IMR-90 (cell line): ENCODE data around the gene PSMA4. TPM values are rescaled to one million over a fixed set of nuclear protein-coding genes. Genes with fewer than 3 reads are reported as not detected.

Experiments used
- ATAC-seq: fragments of 200-7000 bp; cut with Tn5 transposase; 2 replicates; pipeline ENCODE4 v1.9.1; 2020; ENCODE audit warnings: low read depth, mild to moderate bottlenecking, moderate library complexity
- BruUV-seq: library from RNA; stranded (reverse); fragments of 400-500 nt; replicated peaks from 2 replicates; lab custom pipeline; 2021; lab: Mats Ljungman, UMichigan
- CTCF ChIA-PET: fragments of 300-600 bp; formaldehyde crosslinking; extraction: SDS; loops from one replicate; lab custom pipeline; 2021; ENCODE audit warnings: antibody characterized with exemption; lab: Yijun Ruan, JAX
- POLR2A ChIA-PET: fragments of 300-600 bp; sonication (Branson Sonifier 250); formaldehyde crosslinking; loops from one replicate; lab custom pipeline; 2022; ENCODE audit warnings: antibody characterized with exemption; ENCODE audit not compliant: unreplicated experiment; lab: Charles Lee
- DNase-seq: peaks from one replicate; pipeline ENCODE4 v3.0.0; 2013
- H2AFZ ChIP-seq: replicated peaks from 2 replicates; pipeline ENCODE3; 2013; ENCODE audit warnings: low read length, mild to moderate bottlenecking; ENCODE audit not compliant: poor library complexity
- H2AK5ac ChIP-seq: 2 replicates; pipeline ENCODE4 v1.6.1; 2013; ENCODE audit warnings: low read depth, low read length, inconsistent platforms
- H2AK9ac ChIP-seq: replicated peaks from 2 replicates; pipeline ENCODE3; 2013; ENCODE audit warnings: mild to moderate bottlenecking, low read depth, low read length, moderate library complexity; ENCODE audit not compliant: poor library complexity
- H2BK120ac ChIP-seq: 2 replicates; pipeline ENCODE4 v1.6.1; 2013; ENCODE audit warnings: low read depth, low read length, inconsistent platforms
- H2BK15ac ChIP-seq: 3 replicates; pipeline ENCODE4 v1.6.1; 2013; ENCODE audit warnings: low read depth, low read length, inconsistent platforms
- H2BK20ac ChIP-seq: 2 replicates; pipeline ENCODE4 v1.6.1; 2013; ENCODE audit warnings: low read depth, mild to moderate bottlenecking, inconsistent platforms, low read length, moderate library complexity
- H2BK5ac ChIP-seq: 2 replicates; pipeline ENCODE4 v1.6.1; 2013; ENCODE audit warnings: mild to moderate bottlenecking, low read depth, low read length, inconsistent platforms; ENCODE audit not compliant: poor library complexity, severe bottlenecking
- H3K14ac ChIP-seq: replicated peaks from 2 replicates; pipeline ENCODE4 v1.6.1; 2013; ENCODE audit warnings: low read depth, low read length, inconsistent platforms
- H3K18ac ChIP-seq: 2 replicates; pipeline ENCODE4 v1.6.1; 2013; ENCODE audit warnings: low read depth, low read length, control low read depth
- H3K23ac ChIP-seq: 2 replicates; pipeline ENCODE4 v1.6.1; 2013; ENCODE audit warnings: low read depth, low read length, inconsistent platforms
- H3K27ac ChIP-seq: 2 replicates; pipeline ENCODE4 v1.5.1; 2013; ENCODE audit warnings: mild to moderate bottlenecking, control low read depth, low read length; ENCODE audit not compliant: insufficient read depth
- H3K27me3 ChIP-seq: 2 replicates; pipeline ENCODE4 v1.6.1; 2013; ENCODE audit warnings: low read length; ENCODE audit not compliant: control insufficient read depth, insufficient read depth
- H3K36me3 ChIP-seq: 2 replicates; pipeline ENCODE4 v1.6.1; 2013; ENCODE audit warnings: low read length, mixed read lengths; ENCODE audit not compliant: control insufficient read depth, insufficient read depth
- H3K4ac ChIP-seq: 2 replicates; pipeline ENCODE4 v1.6.1; 2013; ENCODE audit warnings: low read depth, low read length, inconsistent platforms
- H3K4me1 ChIP-seq: 2 replicates; pipeline ENCODE4 v1.6.1; 2013; ENCODE audit warnings: low read length, mixed read lengths; ENCODE audit not compliant: control insufficient read depth, insufficient read depth
- H3K4me2 ChIP-seq: 2 replicates; pipeline ENCODE4 v1.6.1; 2013; ENCODE audit warnings: low read depth, mild to moderate bottlenecking, control low read depth, low read length, moderate library complexity
- H3K4me3 ChIP-seq: 2 replicates; pipeline ENCODE4 v1.5.1; 2013; ENCODE audit warnings: low read depth, mild to moderate bottlenecking, control low read depth, low read length, moderate library complexity; ENCODE audit not compliant: insufficient read depth
- H3K56ac ChIP-seq: 2 replicates; pipeline ENCODE4 v1.6.1; 2013; ENCODE audit warnings: low read length, inconsistent platforms; ENCODE audit not compliant: insufficient read depth; ENCODE audit errors: extremely low read depth
- H3K79me1 ChIP-seq, 2 experiments: 2 replicates each; pipeline ENCODE4 v1.6.1; 2013; ENCODE audit warnings: low read length in 2 of 2, inconsistent platforms in 1 of 2, low read depth in 1 of 2
- H3K9ac ChIP-seq: 2 replicates; pipeline ENCODE4 v1.6.1; 2013; ENCODE audit warnings: low read depth, low read length, control low read depth
- H3K9me1 ChIP-seq: 2 replicates; pipeline ENCODE4 v1.6.1; 2013; ENCODE audit warnings: low read length, inconsistent platforms; ENCODE audit not compliant: insufficient read depth
- H3K9me3 ChIP-seq: 2 replicates; pipeline ENCODE4 v1.6.1; 2013; ENCODE audit warnings: low read length; ENCODE audit not compliant: control insufficient read depth, insufficient read depth
- H4K20me1 ChIP-seq: 2 replicates; pipeline ENCODE4 v1.6.1; 2013; ENCODE audit warnings: low read length, inconsistent platforms; ENCODE audit not compliant: insufficient read depth
- H4K5ac ChIP-seq: 2 replicates; pipeline ENCODE4 v1.6.1; 2013; ENCODE audit warnings: mild to moderate bottlenecking, low read depth, low read length, control low read depth
- H4K8ac ChIP-seq, 2 experiments: 2 replicates each; pipeline ENCODE4 v1.6.1; 2013; ENCODE audit warnings: low read depth in 2 of 2, low read length in 2 of 2, control low read depth in 1 of 2, inconsistent platforms in 1 of 2
- H4K91ac ChIP-seq: 2 replicates; pipeline ENCODE4 v1.6.1; 2013; ENCODE audit warnings: low read depth, low read length, inconsistent platforms; ENCODE audit not compliant: insufficient read depth
- BHLHE40 ChIP-seq: fragments of 150-350 bp; IDR thresholded peaks from 2 replicates; pipeline ENCODE4 v1.6.1; 2016; ENCODE audit warnings: mild to moderate bottlenecking, low read depth, low read length
- CEBPB ChIP-seq: IDR thresholded peaks from 2 replicates; pipeline ENCODE4 v1.6.1; 2012; ENCODE audit warnings: low read depth, low read length, improper control_type of control experiment
- CHD1 ChIP-seq: IDR thresholded peaks from 2 replicates; pipeline ENCODE4 v1.6.1; 2012; ENCODE audit warnings: low read depth, low read length, improper control_type of control experiment
- ELK1 ChIP-seq: fragments of 150-350 bp; IDR thresholded peaks from 2 replicates; pipeline ENCODE4 v1.6.1; 2016; ENCODE audit warnings: low read depth, mild to moderate bottlenecking, low read length, moderate library complexity, borderline replicate concordance
- FOS ChIP-seq: fragments of 150-350 bp; IDR thresholded peaks from 2 replicates; pipeline ENCODE4 v1.6.1; 2016; ENCODE audit warnings: low read depth, low read length
- MAFK ChIP-seq: IDR thresholded peaks from 2 replicates; pipeline ENCODE4 v1.6.1; 2012; ENCODE audit warnings: low read depth, low read length, improper control_type of control experiment
- MAZ ChIP-seq: IDR thresholded peaks from 2 replicates; pipeline ENCODE4 v1.6.1; 2012; ENCODE audit warnings: low read depth, mild to moderate bottlenecking, low read length, improper control_type of control experiment, moderate library complexity, borderline replicate concordance
- MXI1 ChIP-seq: IDR thresholded peaks from 2 replicates; pipeline ENCODE4 v1.6.1; 2012; ENCODE audit warnings: low read depth, mild to moderate bottlenecking, low read length, moderate library complexity, borderline replicate concordance
- NFE2L2 ChIP-seq: fragments of 150-350 bp; IDR thresholded peaks from 2 replicates; pipeline ENCODE4 v1.6.1; 2016; ENCODE audit warnings: low read depth, mild to moderate bottlenecking, low read length
- POLR2A ChIP-seq: IDR thresholded peaks from 2 replicates; pipeline ENCODE4 v1.6.1; 2012; ENCODE audit warnings: mild to moderate bottlenecking, low read depth, low read length
- RAD21 ChIP-seq: IDR thresholded peaks from 2 replicates; pipeline ENCODE4 v1.6.1; 2012; ENCODE audit warnings: low read length, improper control_type of control experiment
- RCOR1 ChIP-seq: IDR thresholded peaks from 2 replicates; pipeline ENCODE4 v1.6.1; 2012; ENCODE audit warnings: mild to moderate bottlenecking, low read length, improper control_type of control experiment; ENCODE audit not compliant: insufficient replicate concordance
- RFX5 ChIP-seq: IDR thresholded peaks from 2 replicates; pipeline ENCODE4 v1.8.0; 2012; ENCODE audit warnings: low read depth, mild to moderate bottlenecking, low read length, moderate library complexity
- SMC3 ChIP-seq: fragments of 150-350 bp; IDR thresholded peaks from 2 replicates; pipeline ENCODE4 v1.6.1; 2016; ENCODE audit warnings: low read depth, mild to moderate bottlenecking, antibody characterized with exemption, low read length, moderate library complexity
- USF2 ChIP-seq: fragments of 150-350 bp; IDR thresholded peaks from 2 replicates; pipeline ENCODE4 v1.6.1; 2017; ENCODE audit warnings: mild to moderate bottlenecking, antibody characterized with exemption, low read length, low read depth
- WGBS, 2 experiments: methylation state at CpG; one replicate each; pipeline versions ENCODE4 v1.1.5 to v1.1.7; 2013; ENCODE audit warnings: missing lambda C conversion rate in 2 of 2; ENCODE audit not compliant: insufficient read length in 1 of 2; ENCODE audit errors: extremely low coverage in 2 of 2; 5-methylcytosine and 5-hydroxymethylcytosine counted together
- dilution Hi-C: fragments of 300-500 bp; cut with HindIII; formaldehyde crosslinking; loops from one replicate; pipeline ENCODE4 v1.14.3; 2018; ENCODE audit warnings: low sequenced_read_pairs; ENCODE audit not compliant: unreplicated experiment
- in situ Hi-C: fragments of 300-500 bp; cut with MboI; formaldehyde crosslinking; loops from 3 replicates; pipeline ENCODE4 v1.14.3; 2019; ENCODE audit warnings: low sequenced_read_pairs, inconsistent platforms, mixed read lengths
- intact Hi-C: fragments of 100-400 bp; cut with micrococcal nuclease; formaldehyde crosslinking; loops from 2 replicates; pipeline ENCODE4 v1.10.0; 2022
- polyA plus RNA-seq, 3 experiments: library from polyadenylated mRNA; depleted of rRNA; stranded (reverse); fragments of >200 nt; gene quantifications; 2 replicates each; pipeline ENCODE4 v1.2.3, GENCODE V29; 2012; ENCODE audit warnings: low replicate concordance in 1 of 3
- total RNA-seq: library from RNA; depleted of rRNA; stranded (reverse); fragments of >200 nt; gene quantifications from 2 replicates; pipeline ENCODE4 v1.2.3, GENCODE V29; 2012
- TF ChIP-seq, protein P1 (sequence below): conservative IDR thresholded peaks from 2 replicates; pipeline ENCODE4 v1.5.1; 2012; ENCODE audit warnings: mild to moderate bottlenecking, low read depth, low read length, improper control_type of control experiment

The PSMA4 gene
- total and polyA plus RNA-seq, 2 of the 4 experiments (the other 2 are of a cell fraction), result 208 to 239 TPM

DNA sequence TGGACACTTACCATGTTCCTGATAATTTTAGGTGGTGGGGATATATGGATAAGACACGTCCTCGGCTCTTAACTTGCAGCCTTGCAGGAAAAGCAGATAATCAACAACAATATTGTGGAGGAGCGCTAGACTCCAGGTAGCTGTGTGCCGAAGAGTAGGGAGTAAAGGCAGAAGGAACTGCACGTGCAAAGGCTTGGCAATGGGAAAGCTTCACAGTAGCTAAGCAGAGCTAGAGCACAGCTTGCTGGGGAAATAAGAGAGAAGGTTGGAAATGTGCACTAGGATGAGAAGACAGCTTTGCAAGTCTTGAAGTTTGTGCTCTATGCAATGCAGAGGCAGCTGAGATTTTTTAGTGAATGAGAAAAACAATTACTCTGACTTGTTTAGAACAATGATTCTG is 12.4 kb downstream of the PSMA4 start:
- in situ Hi-C loops, result no loop called here
- TF ChIP-seq RCOR1 (no peak), SMC3 (no peak), MAZ (no peak), CHD1 (no peak), RAD21 (no peak), NFE2L2 (no peak), MAFK (no peak), CEBPB (no peak), FOS (no peak), POLR2A (no peak), RFX5 (no peak), BHLHE40 (no peak), MXI1 (no peak), USF2 (no peak), ELK1 (no peak)
- TF ChIP-seq, protein P1, sequence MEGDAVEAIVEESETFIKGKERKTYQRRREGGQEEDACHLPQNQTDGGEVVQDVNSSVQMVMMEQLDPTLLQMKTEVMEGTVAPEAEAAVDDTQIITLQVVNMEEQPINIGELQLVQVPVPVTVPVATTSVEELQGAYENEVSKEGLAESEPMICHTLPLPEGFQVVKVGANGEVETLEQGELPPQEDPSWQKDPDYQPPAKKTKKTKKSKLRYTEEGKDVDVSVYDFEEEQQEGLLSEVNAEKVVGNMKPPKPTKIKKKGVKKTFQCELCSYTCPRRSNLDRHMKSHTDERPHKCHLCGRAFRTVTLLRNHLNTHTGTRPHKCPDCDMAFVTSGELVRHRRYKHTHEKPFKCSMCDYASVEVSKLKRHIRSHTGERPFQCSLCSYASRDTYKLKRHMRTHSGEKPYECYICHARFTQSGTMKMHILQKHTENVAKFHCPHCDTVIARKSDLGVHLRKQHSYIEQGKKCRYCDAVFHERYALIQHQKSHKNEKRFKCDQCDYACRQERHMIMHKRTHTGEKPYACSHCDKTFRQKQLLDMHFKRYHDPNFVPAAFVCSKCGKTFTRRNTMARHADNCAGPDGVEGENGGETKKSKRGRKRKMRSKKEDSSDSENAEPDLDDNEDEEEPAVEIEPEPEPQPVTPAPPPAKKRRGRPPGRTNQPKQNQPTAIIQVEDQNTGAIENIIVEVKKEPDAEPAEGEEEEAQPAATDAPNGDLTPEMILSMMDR, result no peak
- Histone ChIP-seq H2AK9ac (no peak overlapping the region), H3K27ac (no peak overlapping the region), H3K36me3 (peaks cover 22% of the 10 kb centered on the region), H2BK5ac (no peak overlapping the region), H3K4me1 (no peaks in the 10 kb centered on the region), H2BK20ac (no peak overlapping the region), H2BK15ac (no peak overlapping the region), H3K14ac (no peak overlapping the region), H3K4ac (no peak overlapping the region), H3K9me1 (peaks cover 3% of the 10 kb centered on the region; the same call in 1 of the 2 replicates), H3K4me2 (no peak overlapping the region), H3K27me3 (no peaks in the 10 kb centered on the region), H3K23ac (no peak overlapping the region), H3K9me3 (no peaks in the 10 kb centered on the region), H3K56ac (no peak overlapping the region), H2AK5ac (no peak overlapping the region), H3K79me1 (no peaks in the 10 kb centered on the region), H4K20me1 (no peaks in the 10 kb centered on the region), H3K18ac (no peak overlapping the region), H4K8ac (no peak overlapping the region), H4K5ac (no peak overlapping the region), H2AFZ (no peak overlapping the region), H3K9ac (no peak overlapping the region), H2BK120ac (no peak overlapping the region), H4K91ac (no peak overlapping the region), H3K4me3 (no peak overlapping the region)
- ChIA-PET POLR2A (no interaction called here), CTCF (no interaction called here)
- no peak for DNase-seq
- intact Hi-C loops, result no loop called here
- ATAC-seq, result no peak
- 54% methylated on average over 3 of the region's 5 CpGs; no CpG with 5 or more reads in 1 of the 2 experiments for WGBS, 2 experiments
- dilution Hi-C loops, result no loop called here
- BruUV-seq, result no TSS peak
